K562 (cell line): ENCODE results near the gene MYO15A. TPM values are rescaled to one million over a fixed set of nuclear protein-coding genes. Genes with fewer than 3 reads are reported as not detected.

Experiments
- BACH1 ChIP-seq: fragments of 200-800 bp; sonication (Bioruptor generic); IDR thresholded peaks from 2 replicates; pipeline ENCODE4 v1.6.1; 2016; ENCODE audit warnings: missing genetic modification characterization, missing compliant biosample characterization
- ETV5 ChIP-seq: sonication (generic); formaldehyde crosslinking; IDR thresholded peaks from 2 replicates; pipeline ENCODE4 v1.4.0; 2020; ENCODE audit warnings: low read depth, mild to moderate bottlenecking, missing genetic modification reagents
- ID3 ChIP-seq, 2 experiments: fragments of 250-450 bp in 1 of 2; fragments of 450-650 bp in 1 of 2; sonication (Bioruptor Pico) in 1 of 2; IDR thresholded peaks; 2 replicates each; pipeline versions ENCODE4 v1.6.1 to v1.8.0; 2016 to 2021; ENCODE audit warnings: mild to moderate bottlenecking in 2 of 2, moderate library complexity in 2 of 2, missing compliant biosample characterization in 1 of 2, missing genetic modification characterization in 1 of 2
- KAT8 ChIP-seq: fragments of 450-650 bp; IDR thresholded peaks from 2 replicates; pipeline ENCODE4 v1.6.1; 2016; ENCODE audit warnings: low read depth, mild to moderate bottlenecking
- KDM2B ChIP-seq: fragments of 250-450 bp; sonication (Bioruptor Pico); IDR thresholded peaks from 2 replicates; pipeline ENCODE4 v1.8.0; 2021; ENCODE audit warnings: mild to moderate bottlenecking, moderate library complexity
- NEUROD1 ChIP-seq: fragments of 150-350 bp; IDR thresholded peaks from 2 replicates; pipeline ENCODE4 v1.6.1; 2014; ENCODE audit warnings: borderline replicate concordance, low read length, low read depth; ENCODE audit not compliant: partially characterized antibody
- NFXL1 ChIP-seq: fragments of 450-650 bp; formaldehyde crosslinking; IDR thresholded peaks from 2 replicates; pipeline ENCODE4 v1.4.0; 2021; ENCODE audit warnings: mild to moderate bottlenecking
- PBX2 ChIP-seq, 2 experiments: IDR thresholded peaks in 1 of 2; conservative IDR thresholded peaks in 1 of 2; 2 replicates each; pipeline ENCODE4 v1.6.1; 2016; ENCODE audit warnings: low read depth in 2 of 2, mild to moderate bottlenecking in 1 of 2, missing compliant biosample characterization in 1 of 2, missing genetic modification characterization in 1 of 2, moderate library complexity in 1 of 2
- polyA plus RNA-seq, 8 experiments: library from polyadenylated mRNA; depleted of rRNA in 4 of 8; stranded (reverse) in 5 of 8; unstranded in 3 of 8; fragments of >200 nt; fragmentation: Nextera tagmentation in 2 of 8; fragmentation: Illumina TruSeq in 1 of 8; extraction: Ambion mirVana in 2 of 8; extraction: Trizol in 1 of 8; gene quantifications; 2 replicates each; pipeline versions ENCODE4 v1.2.1 to v1.2.3, GENCODE V29; 2011 to 2014; ENCODE audit warnings: inconsistent platforms in 1 of 8, missing spikeins in 1 of 8
- total RNA-seq, 7 experiments: library from RNA; depleted of rRNA in 6 of 7; stranded (reverse); fragments of >200 nt in 6 of 7; fragmentation: Illumina TruSeq in 2 of 7; extraction: Trizol in 2 of 7; gene quantifications; 2 replicates each; pipeline versions ENCODE4 v1.2.1 to v1.2.3, GENCODE V29; 2011 to 2021; ENCODE audit warnings: low replicate concordance in 1 of 7
- TF ChIP-seq, protein P1 (sequence below): IDR thresholded peaks from 2 replicates; pipeline ENCODE4 v1.6.1; 2012; ENCODE audit warnings: low read depth, low read length, improper control_type of control experiment, borderline replicate concordance

MYO15A gene
- total and polyA plus RNA-seq, 9 of the 15 experiments (the other 6 are each of a cell fraction or from before 2014, with no cell fraction given): 0.05 to 0.88 (median 0.14) TPM; not detected in 1

GRCh38 chr17:18203308-18203707 lies 94.8 kb downstream of the MYO15A start (continued):
- TF ChIP-seq PBX2 (CRISPR knock-in tag; IDR thresholded peaks at IDR 0.05; ENCODE audit: low read depth) (no peak), PBX2 (tag; conservative IDR thresholded peaks at IDR 0.05; ENCODE audit: low read depth) (no peak), NEUROD1 (no peak), ID3 (CRISPR knock-in tag; IDR thresholded peaks at IDR 0.05) (no peak), ID3 (tag; IDR thresholded peaks at IDR 0.05) (no peak), BACH1 (tag) (no peak), KDM2B (CRISPR knock-in tag) (no peak), NFXL1 (CRISPR knock-in tag) (no peak), ETV5 (CRISPR knock-in tag) (no peak), KAT8 (no peak)
- TF ChIP-seq, protein P1, sequence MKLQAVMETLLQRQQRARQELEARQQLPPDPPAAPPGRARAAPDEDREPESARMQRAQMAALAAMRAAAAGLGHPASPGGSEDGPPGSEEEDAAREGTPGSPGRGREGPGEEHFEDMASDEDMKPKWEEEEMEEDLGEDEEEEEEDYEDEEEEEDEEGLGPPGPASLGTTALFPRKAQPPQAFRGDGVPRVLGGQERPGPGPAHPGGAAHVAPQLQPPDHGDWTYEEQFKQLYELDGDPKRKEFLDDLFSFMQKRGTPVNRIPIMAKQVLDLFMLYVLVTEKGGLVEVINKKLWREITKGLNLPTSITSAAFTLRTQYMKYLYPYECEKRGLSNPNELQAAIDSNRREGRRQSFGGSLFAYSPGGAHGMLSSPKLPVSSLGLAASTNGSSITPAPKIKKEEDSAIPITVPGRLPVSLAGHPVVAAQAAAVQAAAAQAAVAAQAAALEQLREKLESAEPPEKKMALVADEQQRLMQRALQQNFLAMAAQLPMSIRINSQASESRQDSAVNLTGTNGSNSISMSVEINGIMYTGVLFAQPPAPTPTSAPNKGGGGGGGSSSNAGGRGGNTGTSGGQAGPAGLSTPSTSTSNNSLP: no peak
